Effector memory CD4-positive, alpha-beta T cell (primary cell): Measurements from ENCODE around the gene ZBTB12.
A peak's percentile ranks its signal among the peaks of the same experiment; 100 is the strongest.
"Not testable (repeated sequence)": the region's sequence is repeated elsewhere in the genome, so short reads cannot be mapped to it uniquely, and the experiment has no call there.

Experiments used
- DNase-seq, 3 donors: peaks; one replicate each; pipeline ENCODE4 v3.0.0-alpha.2; 2020
- H3K27ac ChIP-seq: 2 replicates; pipeline ENCODE4 v1.7.0; 2013; ENCODE audit warnings: mild to moderate bottlenecking, low read length, moderate library complexity; ENCODE audit not compliant: insufficient read depth, poor library complexity, severe bottlenecking
- H3K27me3 ChIP-seq: replicated peaks from 2 replicates; pipeline ENCODE4 v1.7.0; 2013; ENCODE audit warnings: mild to moderate bottlenecking, low read length; ENCODE audit not compliant: insufficient read depth, control insufficient read depth, poor library complexity, severe bottlenecking
- H3K36me3 ChIP-seq: 2 replicates; pipeline ENCODE4 v1.7.0; 2013; ENCODE audit warnings: mild to moderate bottlenecking, low read length, moderate library complexity; ENCODE audit not compliant: control insufficient read depth, insufficient read depth
- H3K4me1 ChIP-seq: 2 replicates; pipeline ENCODE4 v1.7.0; 2013; ENCODE audit warnings: low read length, mild to moderate bottlenecking; ENCODE audit not compliant: control insufficient read depth, insufficient read depth, poor library complexity, severe bottlenecking
- H3K4me3 ChIP-seq: 2 replicates; pipeline ENCODE4 v1.7.0; 2013; ENCODE audit warnings: low read length, low read depth, mild to moderate bottlenecking; ENCODE audit not compliant: insufficient read depth, poor library complexity, severe bottlenecking
- H3K9me3 ChIP-seq: 2 replicates; pipeline ENCODE4 v1.7.0; 2013; ENCODE audit warnings: mild to moderate bottlenecking, low read length, moderate library complexity; ENCODE audit not compliant: control insufficient read depth

The ZBTB12 gene

GRCh38 chr6:31908791-31909190 is 6.9 kb upstream of the ZBTB12 start:
- Histone ChIP-seq H3K27ac (no peak overlapping the region), H3K9me3 (no peaks in the 10 kb centered on the region), H3K4me3 (no peak overlapping the region), H3K27me3 (no peaks in the 10 kb centered on the region), H3K36me3 (no peaks in the 10 kb centered on the region), H3K4me1 (no peaks in the 10 kb centered on the region)
- DNase-seq: no peak

DNA sequence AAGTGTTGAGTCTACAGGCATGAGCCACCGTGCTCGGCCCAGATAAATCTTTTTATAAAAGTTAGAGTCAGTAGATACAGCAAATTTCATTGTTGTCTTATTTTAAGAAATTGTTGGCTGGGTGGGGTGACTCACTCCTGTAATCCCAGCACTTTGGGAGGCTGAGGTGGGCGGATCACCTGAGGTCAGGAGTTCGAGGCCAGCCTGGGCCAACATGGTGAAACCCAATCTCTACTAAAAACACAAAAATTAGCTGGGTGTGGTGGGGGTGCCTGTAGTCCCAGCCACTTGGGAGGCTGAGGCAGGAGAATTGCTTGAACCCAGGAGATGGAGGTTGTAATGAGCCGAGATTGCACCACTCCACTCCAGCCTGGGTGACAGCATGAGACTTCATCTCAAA is 6.4 kb upstream of the ZBTB12 start:
- not testable (repeated sequence) for DNase-seq, H3K36me3 ChIP-seq, H3K9me3 ChIP-seq, H3K27me3 ChIP-seq, H3K4me1 ChIP-seq, H3K4me3 ChIP-seq, H3K27ac ChIP-seq

DNA sequence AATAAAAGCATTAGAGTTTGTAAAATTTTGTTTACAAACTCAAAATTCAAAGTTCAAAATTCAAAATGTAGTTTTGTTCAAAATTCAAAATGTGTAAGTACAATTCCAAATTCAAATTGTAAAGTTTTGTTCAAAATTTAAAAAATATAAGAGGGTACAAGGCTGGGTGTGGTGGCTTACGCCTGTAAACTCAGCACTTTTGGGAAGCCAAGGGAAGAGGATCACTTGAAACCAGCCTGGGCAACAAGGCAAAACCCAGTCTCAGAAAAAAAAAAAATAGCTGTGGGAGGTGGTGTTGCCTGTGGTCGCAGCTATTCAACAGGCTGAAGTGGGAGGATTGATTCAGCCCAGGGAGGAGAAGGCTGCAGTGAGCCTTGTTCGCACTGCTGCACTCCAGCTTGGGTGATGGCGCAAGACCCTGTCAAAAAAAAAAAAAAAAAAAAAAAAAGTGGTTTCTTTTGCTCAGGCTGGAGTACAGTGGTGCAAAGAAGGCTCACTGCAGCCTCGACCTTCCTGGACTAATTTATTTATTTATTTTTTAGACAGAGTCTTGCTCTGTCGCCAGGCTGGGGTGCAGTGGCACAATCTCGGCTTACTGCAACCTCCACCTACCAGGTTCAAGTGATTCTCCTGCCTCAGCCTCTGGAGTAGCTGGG is 5.4 kb upstream of the ZBTB12 start:
- Histone ChIP-seq H3K27ac (no peak overlapping the region), H3K4me3 (no peak overlapping the region), H3K9me3 (no peaks in the 10 kb centered on the region), H3K4me1 (peaks cover 5% of the 10 kb centered on the region), H3K27me3 (no peaks in the 10 kb centered on the region), H3K36me3 (no peaks in the 10 kb centered on the region)
- no peak for DNase-seq

DNA sequence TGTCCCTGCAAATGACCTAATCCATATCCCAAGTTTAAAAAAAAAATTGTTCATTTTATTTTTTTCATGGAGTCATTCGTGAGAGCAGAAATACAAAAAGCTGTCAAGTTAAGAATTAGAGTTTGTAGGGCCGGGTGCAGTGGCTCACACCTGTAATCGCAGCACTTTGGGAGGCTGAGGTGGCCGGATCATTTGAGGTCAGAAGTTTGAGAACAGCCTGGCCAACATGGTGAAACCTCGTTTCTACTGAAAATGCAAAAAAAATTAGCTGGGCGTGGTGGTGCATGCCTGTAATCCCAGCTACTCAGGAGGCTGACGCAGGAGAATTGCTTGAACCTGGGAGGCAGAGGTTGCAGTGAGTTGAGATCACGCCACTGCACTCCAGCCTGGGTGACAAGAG is 4.8 kb upstream of the ZBTB12 start:
- H3K36me3 ChIP-seq, DNase-seq, H3K27ac ChIP-seq, H3K4me1 ChIP-seq, H3K9me3 ChIP-seq, H3K27me3 ChIP-seq, H3K4me3 ChIP-seq: not testable (repeated sequence)

- Histone ChIP-seq H3K27ac (no peak overlapping the region), H3K36me3 (no peaks in the 10 kb centered on the region), H3K9me3 (no peaks in the 10 kb centered on the region), H3K4me1 (peaks cover 5% of the 10 kb centered on the region), H3K4me3 (no peak overlapping the region), H3K27me3 (no peaks in the 10 kb centered on the region)
- no peak for DNase-seq
These were observed 4.2 kb upstream of the ZBTB12 start for GRCh38 chr6:31906122-31906521.

DNA sequence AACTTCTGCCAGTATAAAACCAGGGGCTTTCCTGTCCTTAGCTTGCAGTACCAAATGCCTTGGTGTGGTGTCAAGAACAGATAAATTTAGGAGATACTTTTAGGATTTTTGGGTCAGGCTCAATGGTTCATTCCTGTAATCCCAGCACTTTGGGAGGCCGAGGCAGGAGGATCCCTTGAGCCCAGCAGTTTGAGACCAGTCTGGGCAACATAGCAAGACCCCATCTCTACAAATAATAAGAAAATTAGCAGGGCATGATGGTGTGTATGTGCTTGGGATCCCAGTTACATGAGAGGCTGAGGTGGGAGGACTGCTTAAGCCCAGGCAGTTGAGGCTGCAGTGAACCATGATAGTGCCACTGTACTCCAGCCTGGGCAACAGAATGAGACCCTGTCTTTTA is 3.2 kb upstream of the ZBTB12 start:
- no peaks in the 10 kb centered on the region for H3K9me3 ChIP-seq
- no peak for DNase-seq
- no peaks in the 10 kb centered on the region for H3K36me3 ChIP-seq
- H3K27me3 ChIP-seq: no peaks in the 10 kb centered on the region
- peaks cover 5% of the 10 kb centered on the region for H3K4me1 ChIP-seq
- H3K27ac ChIP-seq: no peak overlapping the region
- H3K4me3 ChIP-seq: no peak overlapping the region

DNA sequence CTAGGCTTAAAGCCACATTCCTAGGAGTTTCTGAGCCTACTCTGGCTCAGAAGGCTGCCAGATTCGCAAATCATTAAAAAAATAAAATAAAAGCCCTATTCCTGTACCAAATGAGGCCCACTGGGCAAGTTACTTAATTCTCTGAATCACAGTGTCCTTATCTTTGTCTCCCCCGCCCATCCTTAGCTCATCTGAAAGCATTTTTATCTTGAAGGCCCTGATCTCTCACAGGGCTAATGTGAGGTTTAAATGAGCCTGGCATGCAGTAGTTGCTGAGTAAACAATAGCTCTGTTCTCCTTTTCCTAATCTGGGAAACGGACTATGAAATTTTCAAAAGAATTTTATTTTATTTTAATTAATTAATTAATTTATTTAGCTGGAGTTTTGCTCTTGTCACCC is 2.1 kb upstream of the ZBTB12 start:
- Histone ChIP-seq H3K27ac (no peak overlapping the region), H3K4me3 (no peak overlapping the region), H3K27me3 (no peaks in the 10 kb centered on the region), H3K4me1 (peaks cover 8% of the 10 kb centered on the region), H3K9me3 (no peaks in the 10 kb centered on the region), H3K36me3 (no peaks in the 10 kb centered on the region)
- DNase-seq: no peak

DNA sequence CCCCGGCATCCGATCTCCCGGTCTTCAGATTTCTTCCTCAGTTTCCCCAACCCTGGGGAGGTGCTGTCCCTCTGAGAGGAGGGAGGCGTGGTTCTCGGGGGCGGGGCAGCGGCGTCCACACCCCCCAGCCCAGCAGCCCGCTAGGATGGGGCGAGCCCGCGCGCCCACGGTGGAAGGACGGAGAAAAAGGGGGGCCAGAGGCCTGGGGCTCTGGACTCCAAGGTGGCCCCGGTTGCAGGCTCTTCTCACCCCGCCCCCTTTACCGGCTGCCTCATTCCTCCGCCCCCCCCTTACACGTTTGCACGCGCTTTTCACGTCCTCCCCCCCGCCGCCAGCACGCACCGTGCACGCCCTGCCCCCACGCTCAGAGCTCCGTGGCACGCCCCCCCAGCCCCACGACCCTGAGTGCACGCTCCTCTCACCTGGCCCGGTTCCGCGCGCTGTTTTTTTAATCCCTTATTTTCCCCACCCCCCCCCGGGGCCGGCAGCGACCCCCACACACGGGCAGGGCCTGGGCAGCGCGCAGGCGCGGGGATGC is 402 bp downstream of the ZBTB12 start:
- H3K27me3 ChIP-seq: no peaks in the 10 kb centered on the region
- peak in 2 of 3 donors; percentile 34 to 53 for DNase-seq
- peaks cover 18% of the 10 kb centered on the region for H3K4me1 ChIP-seq
- H3K36me3 ChIP-seq: no peaks in the 10 kb centered on the region
- H3K4me3 ChIP-seq: peak overlapping the region; percentile 60
- no peaks in the 10 kb centered on the region for H3K9me3 ChIP-seq
- H3K27ac ChIP-seq: peak overlapping the region; percentile 70

DNA sequence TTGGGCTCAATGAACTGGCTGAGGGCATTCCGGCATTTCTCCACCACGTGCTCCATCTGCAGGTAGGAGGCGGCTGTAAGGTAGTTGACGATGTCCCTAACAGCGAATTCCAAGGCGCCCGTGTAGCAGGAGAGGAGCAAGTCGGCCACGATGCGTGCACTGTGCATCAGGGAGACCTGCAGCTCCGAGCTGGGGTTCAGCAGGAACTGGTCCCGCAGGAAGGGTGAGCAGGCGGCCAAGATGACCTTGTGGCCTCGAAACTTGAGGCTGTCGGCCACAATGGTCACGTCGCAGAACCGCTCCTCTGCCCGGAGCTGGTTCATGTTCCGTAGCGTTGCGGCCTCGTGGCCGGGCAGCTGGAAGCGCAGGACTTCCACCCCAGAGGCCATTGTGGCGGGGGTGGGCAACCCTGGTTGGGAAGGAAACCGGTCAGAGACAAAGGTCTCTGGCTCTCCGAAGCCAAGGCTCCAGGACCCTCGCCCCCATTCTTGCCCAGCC is 920 bp downstream of the ZBTB12 start:
- Histone ChIP-seq H3K4me1 (peaks cover 22% of the 10 kb centered on the region), H3K27ac (peak overlapping the region; percentile 70)

DNA sequence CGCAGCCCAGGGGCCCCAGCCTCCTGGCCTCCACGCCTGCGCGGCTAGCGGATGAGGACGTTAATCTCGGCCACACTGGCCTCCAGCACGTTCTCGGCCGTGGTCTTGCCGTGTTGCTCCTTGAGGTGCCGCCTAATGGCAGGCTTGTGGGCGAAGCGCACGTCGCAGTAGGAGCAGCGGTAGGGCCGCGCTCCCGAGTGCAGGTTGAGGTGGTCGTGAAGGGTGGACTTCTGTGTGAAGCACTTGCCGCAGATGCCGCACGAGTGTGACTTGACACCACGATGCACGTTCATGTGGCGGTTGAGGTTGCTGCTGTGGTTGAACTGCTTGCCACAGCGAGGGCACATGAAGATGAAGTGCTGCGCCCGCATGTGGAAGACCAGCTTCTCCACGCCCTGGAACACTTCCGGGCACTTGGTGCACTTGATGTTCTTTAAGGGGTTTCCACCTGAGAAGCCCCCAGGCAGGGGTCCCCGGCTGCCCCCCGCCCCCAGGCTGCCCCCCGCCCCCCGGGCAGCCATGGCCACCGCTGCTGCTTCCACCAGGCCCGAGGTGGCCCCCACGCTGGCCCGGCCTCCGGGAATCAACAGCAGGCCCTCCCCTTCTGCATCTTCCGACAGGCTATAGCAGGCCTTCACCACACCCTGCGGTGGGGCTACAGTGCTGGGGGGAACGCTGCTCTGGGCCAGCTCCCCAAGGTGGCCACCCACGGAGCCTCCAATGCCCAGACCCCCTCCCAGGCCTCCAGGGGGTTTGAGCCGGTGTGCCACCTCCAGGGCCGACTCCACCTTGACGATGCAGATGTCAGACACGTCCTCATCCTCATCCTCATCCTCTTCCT is 1.8 kb downstream of the ZBTB12 start:
- Histone ChIP-seq H3K4me3 (no peak overlapping the region), H3K27ac (no peak overlapping the region), H3K36me3 (peaks cover 3% of the 10 kb centered on the region), H3K9me3 (no peaks in the 10 kb centered on the region), H3K27me3 (no peaks in the 10 kb centered on the region), H3K4me1 (peaks cover 22% of the 10 kb centered on the region)
- DNase-seq: no peak

More for the DNA sequence above, 920 bp downstream of the ZBTB12 start:
- Histone ChIP-seq H3K27me3 (no peaks in the 10 kb centered on the region), H3K4me3 (peak overlapping the region; percentile 60), H3K36me3 (no peaks in the 10 kb centered on the region), H3K9me3 (no peaks in the 10 kb centered on the region)
- no peak for DNase-seq
